Right lobe of liver (tissue), 4 donors: ENCODE results near the gene TAOK3.

ENCODE experiments used
- POLR2A ChIP-seq: fragments of 450-650 bp; IDR thresholded peaks from one replicate; pipeline ENCODE4 v1.6.1; 2017; ENCODE audit warnings: antibody characterized with exemption, mild to moderate bottlenecking
- TF ChIP-seq, protein P1 (sequence below), 4 donors: fragments of 200-600 bp in 3 of 4; fragments of 450-650 bp in 1 of 4; IDR thresholded peaks; one replicate each; pipeline versions ENCODE4 v1.5.1 to v1.8.0; 2016 to 2022; ENCODE audit warnings: antibody characterized with exemption in 4 of 4, mild to moderate bottlenecking in 2 of 4
- donor health status: DM: no; HTN: no; CAD: no.
- donor health status: DM: no; HTN: no; CAD: no.
- donor health status: DM: no; HTN: yes; CAD: no.

DNA sequence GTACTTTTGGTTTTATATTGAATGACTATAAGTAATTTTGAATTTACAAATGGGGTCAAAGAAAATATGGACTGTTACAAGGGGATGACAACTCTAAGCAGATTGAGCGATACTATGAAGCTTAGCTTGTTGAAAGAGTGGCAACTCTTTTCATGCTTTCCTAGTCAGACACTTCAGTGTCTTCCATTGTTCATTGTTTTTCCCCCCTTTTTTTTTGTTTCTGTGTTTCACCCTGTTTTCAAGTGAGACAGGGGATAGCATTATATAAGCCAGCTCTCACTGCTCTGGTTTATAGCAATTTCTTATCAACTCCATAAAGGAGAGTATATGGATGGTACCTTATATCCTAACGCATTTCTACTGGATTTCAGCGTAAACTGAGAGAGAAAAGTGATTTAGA, 212.2 kb downstream of the TAOK3 start:
- TF ChIP-seq, protein P1, sequence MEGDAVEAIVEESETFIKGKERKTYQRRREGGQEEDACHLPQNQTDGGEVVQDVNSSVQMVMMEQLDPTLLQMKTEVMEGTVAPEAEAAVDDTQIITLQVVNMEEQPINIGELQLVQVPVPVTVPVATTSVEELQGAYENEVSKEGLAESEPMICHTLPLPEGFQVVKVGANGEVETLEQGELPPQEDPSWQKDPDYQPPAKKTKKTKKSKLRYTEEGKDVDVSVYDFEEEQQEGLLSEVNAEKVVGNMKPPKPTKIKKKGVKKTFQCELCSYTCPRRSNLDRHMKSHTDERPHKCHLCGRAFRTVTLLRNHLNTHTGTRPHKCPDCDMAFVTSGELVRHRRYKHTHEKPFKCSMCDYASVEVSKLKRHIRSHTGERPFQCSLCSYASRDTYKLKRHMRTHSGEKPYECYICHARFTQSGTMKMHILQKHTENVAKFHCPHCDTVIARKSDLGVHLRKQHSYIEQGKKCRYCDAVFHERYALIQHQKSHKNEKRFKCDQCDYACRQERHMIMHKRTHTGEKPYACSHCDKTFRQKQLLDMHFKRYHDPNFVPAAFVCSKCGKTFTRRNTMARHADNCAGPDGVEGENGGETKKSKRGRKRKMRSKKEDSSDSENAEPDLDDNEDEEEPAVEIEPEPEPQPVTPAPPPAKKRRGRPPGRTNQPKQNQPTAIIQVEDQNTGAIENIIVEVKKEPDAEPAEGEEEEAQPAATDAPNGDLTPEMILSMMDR (IDR thresholded peaks at IDR 0.05) = no peak
- no peak for TF ChIP-seq POLR2A
